ENCODE measurements around the gene MRTO4.

MRTO4 gene

GRCh38 chr1:19308509-19308907 lies 56.9 kb downstream of the MRTO4 start:
- no peak for DNase-seq (ENCODE audit: extremely low read depth in 1 of 2, low read depth in 1 of 2)

GRCh38 chr1:19309123-19309813 lies 57.7 kb downstream of the MRTO4 start:
- DNase-seq (ENCODE audit: extremely low read depth in 1 of 2, low read depth in 1 of 2): no peak

Measured in activated CD8-positive, alpha-beta memory T cell treated with anti-CD3 and anti-CD28 coated beads for 1 hour (primary cell).